AG04450 (cell line): ENCODE data around the gene RAC3. TPM values are rescaled to one million over a fixed set of nuclear protein-coding genes. Genes with fewer than 3 reads are reported as not detected.

Experiments used
- CTCF ChIA-PET: fragments of 300-600, 350-600 bp; formaldehyde crosslinking; extraction: SDS; loops from one replicate; lab custom pipeline; 2022; ENCODE audit warnings: antibody characterized with exemption, inconsistent platforms; lab: Charles Lee
- POLR2A ChIA-PET: fragments of 350-600 bp; formaldehyde crosslinking; extraction: SDS; loops from one replicate; lab custom pipeline; 2021; ENCODE audit warnings: antibody characterized with exemption, inconsistent platforms; lab: Yijun Ruan, JAX
- DNase-seq: peaks from one replicate; pipeline ENCODE4 v3.0.0-alpha.2; 2011; ENCODE audit warnings: low read depth, low spot score
- H3K27ac ChIP-seq: one replicate; pipeline ENCODE4 v1.5.1; 2012; ENCODE audit warnings: low read depth, low read length, control low read depth
- H3K27me3 ChIP-seq: one replicate; pipeline ENCODE4 v1.6.0; 2012; ENCODE audit warnings: low read length; ENCODE audit not compliant: control insufficient read depth, insufficient read depth
- H3K4me3 ChIP-seq: 2 replicates; pipeline ENCODE4 v1.5.1; 2011; ENCODE audit warnings: mild to moderate bottlenecking, low read depth, low read length, control low read depth
- H3K9me3 ChIP-seq: 2 replicates; pipeline ENCODE4 v1.5.1; 2012; ENCODE audit warnings: low read length; ENCODE audit not compliant: control insufficient read depth, insufficient read depth
- CTCF ChIP-seq: IDR thresholded peaks from 2 replicates; pipeline ENCODE4 v1.5.1; 2011; ENCODE audit warnings: low read depth, low read length, control low read depth, inconsistent platforms
- polyA plus RNA-seq: library from polyadenylated mRNA; depleted of rRNA; stranded (reverse); fragments of >200 nt; gene quantifications from 2 replicates; pipeline ENCODE4 v1.2.3, GENCODE V29; 2011

RAC3 gene
- polyA plus RNA-seq, 1 experiment, result 12.9 TPM

GRCh38 chr17:82007228-82007494 is 24.3 kb upstream of the RAC3 start:
- TF ChIP-seq CTCF, result no peak
- ChIA-PET POLR2A (no interaction called here), CTCF (no interaction called here)
- Histone ChIP-seq H3K27ac (no peak overlapping the region), H3K4me3 (no peak overlapping the region), H3K27me3 (no peaks in the 10 kb centered on the region), H3K9me3 (no peaks in the 10 kb centered on the region)
- DNase-seq, result no peak

- no peak for DNase-seq
- CTCF ChIA-PET, result interaction anchor here (1.1 kb wide), 1 partner anchor 12 kb away, joined by 5 read pairs; no protein-coding TSS in a partner anchor
- no peak overlapping the region for H3K27ac ChIP-seq
Observed at GRCh38 chr17:82007495-82008257, 23.8 kb upstream of the RAC3 start.

GRCh38 chr17:82008258-82008940 is 23.1 kb upstream of the RAC3 start:
- no peak overlapping the region for H3K27ac ChIP-seq
- no peak overlapping the region for H3K4me3 ChIP-seq
- TF ChIP-seq CTCF, result no peak
- no peaks in the 10 kb centered on the region; the same call in 1 of the 2 replicates for H3K9me3 ChIP-seq
- DNase-seq, result no peak
- no peaks in the 10 kb centered on the region for H3K27me3 ChIP-seq
- ChIA-PET CTCF (interaction anchor here (1.1 kb wide), 1 partner anchor 11 kb away, joined by 5 read pairs; no protein-coding TSS in a partner anchor), POLR2A (no interaction called here)

More at GRCh38 chr17:82007495-82008257, 23.8 kb upstream of the RAC3 start:
- POLR2A ChIA-PET, result no interaction called here
- Histone ChIP-seq H3K27me3 (no peaks in the 10 kb centered on the region), H3K4me3 (no peak overlapping the region), H3K9me3 (no peaks in the 10 kb centered on the region)
- TF ChIP-seq CTCF, result no peak

- DNase-seq, result no peak
- POLR2A ChIA-PET, result no interaction called here
- H3K9me3 ChIP-seq, result no peaks in the 10 kb centered on the region; the same call in 1 of the 2 replicates
- no peak overlapping the region for H3K4me3 ChIP-seq
- no peak for TF ChIP-seq CTCF
- CTCF ChIA-PET, result interaction anchor here (1.1 to 1.7 kb wide), 2 partner anchors 11 to 50 kb away, joined by 5 to 8 read pairs; no protein-coding TSS in a partner anchor
- H3K27me3 ChIP-seq, result no peaks in the 10 kb centered on the region
- no peak overlapping the region for H3K27ac ChIP-seq
Observed at GRCh38 chr17:82008941-82009405, 22.5 kb upstream of the RAC3 start.

GRCh38 chr17:82009413-82009812 is 22.1 kb upstream of the RAC3 start:
- Histone ChIP-seq H3K27ac (no peak overlapping the region), H3K4me3 (no peak overlapping the region), H3K9me3 (no peaks in the 10 kb centered on the region; the same call in 1 of the 2 replicates), H3K27me3 (no peaks in the 10 kb centered on the region)
- ChIA-PET CTCF (interaction anchor here (1.7 kb wide), 1 partner anchor 50 kb away, joined by 8 read pairs; no protein-coding TSS in a partner anchor), POLR2A (no interaction called here)
- DNase-seq, result no peak
- TF ChIP-seq CTCF, result no peak
